GM18508 (cell line): Measurements from ENCODE around the gene RHAG.
"Not testable (repeated sequence)": the region's sequence is repeated elsewhere in the genome, so short reads cannot be mapped to it uniquely, and the experiment has no call there.

Experiments used
- ATAC-seq: cut with Tn5 transposase; IDR thresholded peaks from one replicate; pipeline ENCODE4 v1.9.1; 2021; ENCODE audit warnings: moderate number of reproducible peaks; ENCODE audit not compliant: insufficient read depth, unreplicated experiment

RHAG gene

DNA sequence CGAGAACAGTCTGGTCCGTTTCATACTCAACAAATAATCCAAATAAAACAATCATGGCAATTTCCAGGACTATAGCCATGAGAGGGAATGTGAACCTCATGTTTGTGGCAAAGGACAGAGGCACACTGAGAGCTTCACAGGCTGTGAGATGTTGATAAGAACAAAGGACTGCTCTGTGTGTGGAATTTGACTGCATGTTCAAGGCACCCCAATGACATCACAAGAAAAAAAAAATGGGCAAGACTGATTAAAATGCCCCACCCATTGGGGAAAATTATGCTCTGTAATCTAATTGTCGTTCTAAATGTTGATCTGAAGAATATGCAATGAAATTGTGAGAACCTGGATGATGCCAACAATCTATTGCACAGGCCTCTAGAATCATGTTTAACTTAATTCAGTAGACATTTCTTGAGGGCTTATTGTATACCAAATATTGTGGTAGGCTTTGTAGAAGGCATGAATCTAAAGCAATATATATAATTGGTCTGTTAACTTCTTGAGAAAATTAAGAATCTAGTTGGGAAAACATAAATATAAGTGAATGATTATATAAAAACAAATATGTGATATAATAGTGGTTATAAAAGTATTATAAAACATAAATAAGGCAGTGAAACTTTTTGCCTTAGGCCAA is at the start of gene RHAG:
Gene RHAG (minus strand): TSS at position 127 of the 637 bp plus-strand sequence. CDS start 27 bp downstream, at position 100.
- ATAC-seq: no peak

DNA sequence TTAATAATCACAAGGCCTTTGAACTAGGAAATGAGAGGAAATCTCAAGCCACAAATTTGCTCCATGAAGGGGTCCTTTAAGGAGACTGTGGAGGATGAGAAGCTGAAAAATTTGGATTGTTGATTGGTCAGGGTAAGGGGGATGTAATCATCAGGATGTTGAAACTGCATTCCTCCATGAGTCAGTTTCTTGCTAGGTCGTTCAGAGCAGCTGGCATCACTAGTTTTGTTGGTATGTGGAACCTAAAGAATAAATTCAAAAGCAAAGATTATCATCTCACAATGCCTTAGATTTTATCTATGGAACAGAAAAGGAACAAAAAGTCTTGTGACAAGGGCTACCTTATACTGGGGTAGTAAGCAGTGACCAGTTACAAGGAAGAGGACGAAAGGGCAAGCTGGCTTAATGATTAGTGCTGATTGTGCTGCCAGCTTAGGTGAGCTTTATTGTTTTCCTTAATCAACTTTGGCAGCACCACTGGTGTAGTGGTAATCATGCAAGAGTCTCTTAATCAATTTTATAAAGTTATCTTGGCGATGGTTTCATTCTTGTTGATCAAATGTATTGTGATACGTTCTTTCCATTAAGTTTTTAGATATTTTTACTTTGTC is 40.1 kb upstream of the RHAG start:
- ATAC-seq: no peak

DNA sequence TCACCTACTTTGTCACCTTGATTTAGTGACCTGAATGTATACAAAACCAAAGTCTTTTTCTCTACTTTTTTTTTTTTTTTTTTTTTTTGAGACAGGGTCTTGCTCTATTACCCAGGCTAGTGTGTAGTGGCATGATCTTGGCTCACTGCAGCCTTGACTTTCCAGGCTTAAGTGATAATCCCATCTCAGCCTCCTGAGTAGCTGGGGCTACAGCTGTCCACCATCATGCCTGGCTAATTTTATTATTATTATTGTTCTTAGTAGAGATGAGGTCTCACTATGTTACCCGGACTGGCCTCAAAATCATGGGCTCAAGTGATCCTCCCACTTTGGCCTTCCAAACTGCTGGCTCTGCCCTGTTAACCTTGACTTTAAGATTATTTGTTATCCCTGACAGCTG is 39.2 kb upstream of the RHAG start:
- no peak for ATAC-seq

DNA sequence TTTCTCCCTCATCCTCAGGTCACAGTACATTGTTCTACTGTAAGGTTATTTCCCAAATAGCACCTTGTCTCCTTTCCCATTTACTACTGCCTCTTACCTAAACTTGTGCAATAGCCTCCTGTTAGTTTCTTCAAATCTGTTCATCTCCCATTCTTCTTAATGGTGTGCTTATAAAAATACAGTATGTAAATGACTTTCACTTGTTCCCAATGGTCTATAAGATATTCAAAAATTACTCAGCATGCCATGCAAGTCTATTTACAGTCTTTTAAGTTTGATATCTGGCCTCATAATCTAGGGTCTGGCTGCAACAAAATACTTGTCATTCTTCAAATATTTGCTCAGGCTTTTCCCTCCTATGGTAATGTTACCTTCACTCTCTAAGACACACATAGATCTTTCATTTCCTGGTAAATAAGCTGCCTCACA is 31.5 kb upstream of the RHAG start:
- no peak for ATAC-seq

DNA sequence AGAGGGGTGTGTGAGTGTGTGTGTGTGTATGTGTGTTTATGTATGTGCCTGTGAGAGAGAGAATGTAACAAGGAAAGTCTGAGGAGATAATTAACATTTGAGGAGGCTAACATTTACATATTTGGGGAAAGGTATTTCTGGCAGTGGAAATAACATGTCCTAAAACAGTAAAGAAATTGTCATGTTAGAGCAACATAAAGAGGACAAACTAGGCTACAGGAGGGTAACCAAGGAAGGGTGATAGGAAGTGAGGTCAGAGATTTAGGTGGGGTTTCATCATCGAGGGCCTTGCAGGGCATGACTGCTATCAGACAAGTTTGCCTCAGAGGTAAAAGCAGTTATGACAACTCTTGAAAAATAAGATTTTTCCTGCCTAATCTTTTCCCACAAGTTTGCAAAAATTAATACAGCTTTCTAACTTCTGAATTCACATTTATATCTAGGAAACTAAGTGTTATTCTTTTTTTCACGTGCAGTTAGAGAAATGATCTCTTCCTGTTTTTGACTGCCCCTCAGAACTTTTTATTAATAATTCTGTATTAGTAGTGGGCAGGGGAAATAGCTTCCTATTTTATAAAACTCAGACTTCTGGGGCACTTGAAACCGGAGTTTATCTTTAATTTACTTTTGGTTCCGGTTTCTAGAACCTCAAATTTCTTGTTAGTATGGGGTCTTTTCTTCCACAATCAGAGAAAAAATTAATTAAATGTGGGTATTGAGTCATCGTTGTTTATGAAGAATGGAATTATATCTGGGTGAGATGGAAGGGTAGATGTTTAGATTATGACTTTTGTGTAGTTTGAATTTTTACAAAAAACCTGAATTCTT is 30.5 kb upstream of the RHAG start:
- ATAC-seq: no peak

DNA sequence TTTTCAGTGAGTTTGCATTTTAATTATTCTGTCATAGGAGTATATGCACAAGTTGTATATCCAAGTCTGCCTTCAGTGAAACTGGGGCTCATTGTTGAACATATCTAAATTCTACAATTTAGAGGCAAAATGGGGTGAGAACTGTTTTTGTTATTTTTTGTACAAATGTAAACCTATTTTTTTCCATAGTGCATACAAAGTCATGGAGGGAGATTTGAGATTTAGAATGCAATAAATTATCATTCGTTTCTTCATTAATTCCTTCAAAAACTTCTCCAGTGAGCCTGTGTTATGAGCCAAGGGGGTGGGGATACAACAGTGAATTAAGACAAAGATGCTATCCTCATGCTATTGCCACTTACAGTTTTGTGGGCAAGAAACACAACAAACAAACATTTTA is 29.8 kb upstream of the RHAG start:
- no peak for ATAC-seq

DNA sequence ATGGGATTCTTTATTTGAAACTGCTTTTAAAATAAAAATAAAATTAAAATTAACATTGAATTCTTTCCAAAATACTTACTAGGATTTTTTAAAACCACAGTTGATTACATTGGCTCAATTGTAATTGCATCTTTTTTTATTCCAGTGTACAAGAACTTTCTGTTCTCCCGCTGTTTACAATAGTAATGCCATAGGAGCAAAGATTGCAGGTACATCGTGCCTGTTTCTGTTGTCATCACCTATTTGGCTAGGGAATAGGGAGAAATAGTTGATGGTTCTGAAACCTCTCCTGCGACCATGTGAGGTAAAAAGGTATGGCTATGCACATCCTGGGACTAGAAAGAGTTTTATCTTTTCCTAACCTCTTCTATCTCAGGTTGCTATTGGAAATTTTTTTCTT is 28.2 kb upstream of the RHAG start:
- ATAC-seq: no peak

DNA sequence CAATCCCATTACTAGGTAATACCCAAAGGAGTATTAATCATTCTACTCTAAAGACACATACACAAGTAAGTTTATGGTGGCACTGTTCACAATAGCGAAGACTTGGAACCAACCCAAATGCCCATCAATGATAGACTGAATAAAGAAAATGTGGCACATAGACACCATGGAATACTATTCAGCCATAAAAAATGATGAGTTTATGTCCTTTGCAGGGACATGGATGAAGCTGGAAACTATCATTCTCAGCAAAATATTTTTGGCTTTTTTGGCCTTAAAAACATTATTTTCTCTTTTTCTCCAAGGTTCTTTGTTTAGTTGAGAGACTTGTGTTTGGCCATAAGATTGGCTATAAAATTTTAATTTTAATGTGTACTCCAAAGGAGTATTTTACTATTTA is 27.4 kb upstream of the RHAG start:
- not testable (repeated sequence) for ATAC-seq

DNA sequence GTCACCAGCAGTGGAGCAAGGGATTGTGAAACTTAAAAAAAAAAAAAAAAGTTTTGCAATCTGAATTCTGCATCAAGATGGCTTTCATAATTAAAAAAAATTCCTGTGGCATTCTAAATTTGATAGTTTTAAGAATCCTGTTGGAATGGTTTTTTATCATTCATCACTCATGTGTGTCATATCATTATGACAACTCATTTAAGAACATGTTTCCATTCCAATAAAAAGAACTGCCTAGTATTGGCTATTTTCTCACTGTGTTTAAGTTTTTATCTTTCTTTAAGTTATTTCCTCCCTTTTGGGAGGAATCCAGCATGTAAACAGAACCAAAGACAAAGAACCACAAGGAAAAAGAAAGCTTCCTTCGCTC is 26.2 kb upstream of the RHAG start:
- no peak for ATAC-seq

DNA sequence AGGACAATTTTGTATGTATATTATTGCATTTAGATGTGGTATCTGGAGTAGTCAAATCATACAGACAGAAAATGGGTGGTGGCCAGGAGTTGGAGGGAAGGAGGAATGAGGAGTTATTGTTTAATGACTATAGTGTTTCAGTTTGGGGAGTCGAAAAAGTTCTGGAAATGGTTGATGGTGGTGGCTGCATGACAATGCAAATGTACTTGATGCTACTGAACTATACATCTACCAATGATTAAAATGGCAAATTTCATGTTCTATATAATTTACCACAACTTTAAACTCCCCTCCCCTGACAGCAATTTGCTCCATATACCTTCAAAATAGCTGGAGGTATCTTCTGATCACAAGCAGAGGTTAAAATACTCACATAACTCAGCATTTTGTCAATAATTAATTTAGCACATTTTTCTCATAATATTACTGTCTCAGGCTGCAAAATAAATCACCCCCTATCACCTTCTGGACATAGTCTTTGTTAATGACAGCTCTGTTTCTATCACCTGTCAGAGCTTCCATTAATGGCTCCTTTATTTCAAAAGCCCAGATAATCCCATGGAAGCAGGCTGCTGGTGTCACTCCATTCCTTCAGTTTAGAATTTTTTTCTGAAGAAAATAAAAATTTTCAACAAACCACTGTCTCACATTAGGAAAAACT is 25.7 kb upstream of the RHAG start:
- no peak for ATAC-seq

DNA sequence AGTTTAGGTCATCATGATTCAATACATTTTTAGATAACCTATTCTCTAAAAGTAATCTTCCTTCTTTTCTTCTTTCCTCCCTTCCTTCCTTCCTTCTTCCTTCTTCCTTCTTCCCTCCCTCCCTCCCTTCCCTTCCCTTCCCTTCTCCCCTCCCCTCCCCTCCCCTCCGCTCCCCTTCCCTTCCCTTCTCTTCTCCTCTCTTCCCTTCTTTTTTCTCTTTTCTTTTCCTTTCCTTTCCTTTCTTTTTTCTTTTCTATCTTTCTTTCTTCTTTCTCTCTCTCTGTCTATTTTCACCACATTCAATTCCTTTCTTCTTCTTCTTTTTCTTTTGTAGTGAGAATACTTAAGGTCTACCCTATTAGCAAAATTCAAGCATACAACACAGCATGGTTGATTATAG is 17.3 kb upstream of the RHAG start:
- no peak for ATAC-seq

DNA sequence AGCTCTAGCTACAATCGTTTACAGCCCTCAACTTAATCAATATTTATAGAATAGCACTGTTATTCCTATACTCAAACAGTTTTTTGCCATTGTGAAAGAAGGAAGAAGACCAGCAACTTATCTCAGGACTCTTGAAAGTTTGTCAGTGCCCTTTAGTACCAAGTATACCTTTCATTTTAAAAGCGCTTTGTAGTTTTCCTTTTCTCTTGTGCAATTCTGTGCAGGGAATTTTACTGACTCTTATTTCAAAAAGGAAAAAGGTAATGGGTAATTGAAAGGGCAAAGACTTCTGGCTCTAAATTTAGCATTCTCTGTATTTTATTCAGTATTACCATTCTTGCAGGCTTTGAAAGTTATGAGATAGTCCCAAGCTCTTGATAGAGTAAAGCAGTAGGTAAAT is 16.8 kb upstream of the RHAG start:
- ATAC-seq: no peak

DNA sequence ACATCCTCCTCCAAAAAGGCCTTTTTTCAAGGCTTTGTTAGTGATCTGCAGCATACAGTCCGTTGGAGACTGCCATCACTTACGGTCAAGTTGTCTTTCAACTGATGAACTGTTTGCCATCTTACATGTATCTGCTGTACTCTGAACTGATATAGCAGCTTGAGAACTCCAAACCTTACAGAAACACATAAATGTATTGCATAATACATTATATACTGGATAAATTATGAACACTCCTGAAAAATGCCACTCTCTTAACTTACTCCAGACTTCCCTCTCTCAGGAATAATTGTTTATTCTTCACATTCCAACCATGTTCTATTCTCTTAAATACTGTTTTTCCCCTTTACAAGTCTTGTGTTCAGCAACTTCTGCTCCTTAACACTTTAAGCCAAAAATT is 14.6 kb upstream of the RHAG start:
- no peak for ATAC-seq

DNA sequence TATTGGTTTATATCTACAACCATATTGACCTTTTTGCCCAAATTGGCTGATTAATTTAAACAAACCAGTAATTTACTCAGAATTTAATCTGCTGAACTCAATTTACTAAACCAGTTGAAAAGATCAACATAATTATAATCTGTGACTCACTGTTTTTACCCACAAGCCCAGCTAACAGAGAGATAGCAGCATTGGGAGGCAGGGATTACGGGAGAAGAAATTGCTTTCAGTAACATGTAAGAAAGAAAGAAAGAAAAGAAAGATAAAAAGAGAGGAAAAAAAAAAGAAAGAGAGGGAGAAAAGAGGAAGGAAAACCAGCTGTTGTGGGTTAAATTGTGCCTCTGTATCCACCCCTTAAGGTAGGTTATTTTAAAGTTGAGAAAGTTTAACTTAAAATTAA is 13.3 kb upstream of the RHAG start:
- no peak for ATAC-seq

DNA sequence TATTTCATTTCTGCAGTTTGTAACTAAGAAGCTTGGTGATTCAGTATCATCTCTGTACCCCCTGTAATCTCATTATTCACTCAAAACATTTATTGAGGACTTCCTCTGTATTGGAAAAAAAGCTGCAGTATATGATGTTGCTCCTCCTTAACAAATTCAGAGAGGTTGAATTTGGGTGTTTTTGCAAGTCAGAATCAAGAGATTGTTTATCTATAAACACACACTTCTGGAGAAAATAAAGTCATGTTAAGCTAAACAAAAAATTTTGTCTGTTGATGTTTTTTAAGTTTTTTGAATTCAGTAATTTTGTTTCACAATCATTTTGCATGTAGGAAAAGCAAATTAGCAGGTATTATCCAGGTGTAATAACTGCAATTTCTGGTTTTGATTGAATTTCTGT is 11.4 kb upstream of the RHAG start:
- ATAC-seq: no peak

DNA sequence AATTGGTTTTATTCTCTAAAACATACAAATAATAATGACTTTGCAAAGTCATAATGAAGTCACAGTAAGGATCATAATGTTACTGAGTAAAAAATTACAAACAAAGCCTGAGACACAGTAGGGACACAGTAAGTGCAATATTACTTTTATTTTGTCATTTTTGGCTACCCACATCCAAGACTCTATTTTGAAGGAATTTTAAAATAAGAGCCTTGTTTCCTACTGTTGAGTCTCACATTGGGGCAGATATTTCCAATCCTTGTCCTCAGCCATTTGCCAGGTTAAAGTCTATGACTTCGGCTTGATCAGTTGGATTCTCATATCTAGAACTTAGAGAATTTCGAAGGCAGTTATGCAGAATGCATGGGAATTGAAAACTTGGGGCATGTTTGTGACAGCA is 10.8 kb upstream of the RHAG start:
- ATAC-seq: no peak

DNA sequence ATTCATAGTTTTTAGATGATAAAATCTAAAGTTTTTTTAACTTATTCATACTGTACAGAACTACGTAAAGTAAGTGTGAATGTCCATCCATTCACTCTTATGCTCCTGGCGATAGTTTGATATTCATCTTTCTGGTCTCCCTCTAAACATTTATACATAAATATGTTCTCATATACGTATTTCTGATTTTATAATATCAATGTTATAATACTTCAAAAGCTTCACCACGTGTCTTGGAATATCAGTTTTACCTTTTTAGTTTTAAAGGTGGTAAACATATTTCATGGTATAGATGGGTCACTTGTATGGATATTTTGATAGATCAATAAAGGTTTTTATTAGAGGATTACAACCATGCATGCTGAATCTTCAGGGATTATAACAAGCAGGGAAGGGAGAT is 10.3 kb upstream of the RHAG start:
- no peak for ATAC-seq

DNA sequence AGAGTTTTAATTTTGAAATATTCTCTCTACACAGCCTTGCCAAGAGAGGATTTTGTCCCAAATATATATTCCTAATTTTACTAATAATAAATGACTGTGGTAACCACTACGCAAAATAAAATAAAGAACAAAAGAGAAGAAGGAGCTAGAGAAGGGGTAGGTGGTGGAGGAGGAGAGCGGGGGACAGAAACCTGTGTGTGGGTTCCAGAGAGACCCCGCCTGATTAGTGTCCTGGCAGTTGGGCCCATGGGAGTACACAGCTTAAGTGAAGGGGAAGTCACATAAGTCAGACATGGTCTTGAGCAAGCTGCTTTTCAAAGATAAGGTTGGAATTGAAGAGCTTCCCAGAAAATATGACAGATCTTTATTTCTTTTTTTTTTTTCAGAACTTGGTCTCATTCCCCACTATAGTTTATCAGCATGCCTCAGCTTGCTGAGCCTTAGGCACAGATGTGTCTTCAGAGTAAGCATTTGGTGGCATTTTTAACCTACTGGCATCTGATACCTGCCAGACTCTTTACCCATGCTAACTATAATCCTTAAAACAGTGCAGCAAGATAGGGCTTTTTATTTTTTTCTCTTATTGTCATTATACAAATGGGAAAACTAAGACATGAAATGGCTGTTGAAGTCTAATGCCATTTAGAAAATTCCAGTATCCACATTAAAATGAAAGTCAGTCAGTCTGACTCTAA is 9.6 kb upstream of the RHAG start:
- no peak for ATAC-seq

DNA sequence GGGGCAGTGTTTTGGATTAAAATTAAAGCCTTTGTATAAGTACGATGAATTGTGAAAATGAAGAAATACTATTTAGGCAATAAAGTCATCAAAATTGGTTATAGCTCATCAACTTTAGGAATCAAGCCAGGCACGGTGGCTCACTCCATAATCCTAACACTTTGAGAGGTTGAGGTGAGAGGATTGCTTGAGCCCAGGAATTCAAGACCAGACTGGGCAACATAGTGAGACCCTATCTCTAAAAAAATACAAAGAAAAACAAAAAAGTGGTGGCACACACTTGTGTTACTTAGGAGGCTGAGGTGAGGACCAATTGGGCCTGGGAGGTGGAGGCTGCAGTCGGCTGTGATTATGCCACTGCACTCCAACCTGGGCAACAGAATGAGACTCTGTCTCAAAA is 8.5 kb upstream of the RHAG start:
- no peak for ATAC-seq

DNA sequence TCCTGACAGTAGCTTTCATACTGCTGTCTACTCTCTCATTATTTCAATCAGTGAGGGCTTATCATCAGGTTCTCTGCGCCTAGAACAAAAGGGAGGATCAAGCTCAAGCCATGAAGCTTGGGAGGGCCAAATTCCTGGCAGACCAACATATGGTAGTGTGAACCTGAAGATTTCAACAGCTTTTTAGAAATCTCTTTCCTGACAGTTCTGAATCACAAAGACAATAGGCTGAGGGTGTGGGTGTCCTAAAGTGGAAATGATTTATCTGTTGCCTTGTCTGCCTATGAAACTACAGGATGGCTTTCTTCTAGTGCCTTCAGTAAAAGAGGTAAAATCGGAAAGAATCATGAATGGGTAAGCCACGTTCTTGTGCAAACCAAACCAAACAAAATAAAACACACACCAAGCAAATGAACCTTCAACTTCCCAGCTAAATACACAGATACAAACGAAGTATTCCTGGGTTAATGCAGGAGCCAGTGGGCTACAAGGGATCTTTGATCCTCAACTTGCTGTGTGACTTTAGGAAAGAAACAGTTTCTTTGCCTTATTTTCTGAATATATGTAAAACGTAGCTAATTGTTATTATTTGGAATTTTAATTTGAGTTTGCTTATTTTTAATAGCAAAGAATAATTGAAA is 2.7 kb upstream of the RHAG start:
- no peak for ATAC-seq
